Measurements from ENCODE around the gene MAGI2. TPM values are rescaled to one million over a fixed set of nuclear protein-coding genes. Genes with fewer than 3 reads are reported as not detected.

MAGI2 gene
- total and polyA plus RNA-seq, 4 donors: 0.37 to 4.1 (median 1.4) TPM

DNA sequence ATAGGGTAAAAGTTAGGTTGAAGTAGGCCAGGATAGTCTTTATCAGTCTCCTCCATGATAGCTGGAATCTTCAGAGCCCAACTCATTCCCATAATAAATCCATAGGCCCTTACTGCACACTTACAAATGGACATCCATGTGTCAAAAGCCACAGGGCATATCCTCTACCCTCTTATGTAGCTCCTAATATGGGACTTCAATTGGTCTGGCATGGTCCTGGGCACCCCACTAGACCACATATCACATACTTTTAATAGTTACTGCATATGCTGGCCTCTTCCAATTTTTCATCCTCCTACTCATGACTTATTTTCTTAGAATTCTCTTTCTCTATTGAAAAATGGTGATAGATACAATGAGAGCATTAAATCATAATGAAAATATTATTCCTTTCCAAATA, 169.3 kb downstream of the MAGI2 start:
- Histone ChIP-seq H3K27ac (ENCODE audit: low read depth in 1 of 2, low read length in 2 of 2) (no peak overlapping the region), H3K9me3 (ENCODE audit: control insufficient read depth in 4 of 4, low read length in 3 of 4) (no peaks in the 10 kb centered on the region), H3K4me3 (ENCODE audit: low read depth in 1 of 3, low read length in 3 of 3) (no peak overlapping the region), H3K9ac (ENCODE audit: low read depth in 1 of 2, low read length in 2 of 2) (no peak overlapping the region), H3K4me1 (ENCODE audit: control insufficient read depth in 4 of 4, insufficient read depth in 4 of 4, low read length in 3 of 4) (peaks cover 0 to 5% (median 0%) of the 10 kb centered on the region in 4 donors), H3K27me3 (ENCODE audit: control insufficient read depth in 4 of 4, insufficient read depth in 4 of 4, low read length in 3 of 4) (no peaks in the 10 kb centered on the region), H3K36me3 (ENCODE audit: control insufficient read depth in 4 of 4, insufficient read depth in 3 of 4, low read depth in 1 of 4, low read length in 3 of 4) (no peaks in the 10 kb centered on the region)
- TF ChIP-seq SP1 (IDR thresholded peaks at IDR 0.05): no peak
- TF ChIP-seq, protein P1, sequence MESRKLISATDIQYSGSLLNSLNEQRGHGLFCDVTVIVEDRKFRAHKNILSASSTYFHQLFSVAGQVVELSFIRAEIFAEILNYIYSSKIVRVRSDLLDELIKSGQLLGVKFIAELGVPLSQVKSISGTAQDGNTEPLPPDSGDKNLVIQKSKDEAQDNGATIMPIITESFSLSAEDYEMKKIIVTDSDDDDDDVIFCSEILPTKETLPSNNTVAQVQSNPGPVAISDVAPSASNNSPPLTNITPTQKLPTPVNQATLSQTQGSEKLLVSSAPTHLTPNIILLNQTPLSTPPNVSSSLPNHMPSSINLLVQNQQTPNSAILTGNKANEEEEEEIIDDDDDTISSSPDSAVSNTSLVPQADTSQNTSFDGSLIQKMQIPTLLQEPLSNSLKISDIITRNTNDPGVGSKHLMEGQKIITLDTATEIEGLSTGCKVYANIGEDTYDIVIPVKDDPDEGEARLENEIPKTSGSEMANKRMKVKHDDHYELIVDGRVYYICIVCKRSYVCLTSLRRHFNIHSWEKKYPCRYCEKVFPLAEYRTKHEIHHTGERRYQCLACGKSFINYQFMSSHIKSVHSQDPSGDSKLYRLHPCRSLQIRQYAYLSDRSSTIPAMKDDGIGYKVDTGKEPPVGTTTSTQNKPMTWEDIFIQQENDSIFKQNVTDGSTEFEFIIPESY (IDR thresholded peaks at IDR 0.05): no peak
- no peak for TF ChIP-seq NR2F2 (IDR thresholded peaks at IDR 0.05)
- TF ChIP-seq RXRA (IDR thresholded peaks at IDR 0.05): no peak
- no peak for TF ChIP-seq FOXA2 (IDR thresholded peaks at IDR 0.05)
- no peak for TF ChIP-seq RAD21 (IDR thresholded peaks at IDR 0.05)
- no peak for TF ChIP-seq TAF1 (conservative IDR thresholded peaks at IDR 0.05)
- TF ChIP-seq HNF4A (conservative IDR thresholded peaks at IDR 0.05): no peak
- no peak for TF ChIP-seq MAX (IDR thresholded peaks at IDR 0.05)
- TF ChIP-seq EGR1 (IDR thresholded peaks at IDR 0.05; ENCODE audit: low read depth in 2 of 2): no peak
- TF ChIP-seq HNF4G (IDR thresholded peaks at IDR 0.05): no peak
- TF ChIP-seq, protein P2, sequence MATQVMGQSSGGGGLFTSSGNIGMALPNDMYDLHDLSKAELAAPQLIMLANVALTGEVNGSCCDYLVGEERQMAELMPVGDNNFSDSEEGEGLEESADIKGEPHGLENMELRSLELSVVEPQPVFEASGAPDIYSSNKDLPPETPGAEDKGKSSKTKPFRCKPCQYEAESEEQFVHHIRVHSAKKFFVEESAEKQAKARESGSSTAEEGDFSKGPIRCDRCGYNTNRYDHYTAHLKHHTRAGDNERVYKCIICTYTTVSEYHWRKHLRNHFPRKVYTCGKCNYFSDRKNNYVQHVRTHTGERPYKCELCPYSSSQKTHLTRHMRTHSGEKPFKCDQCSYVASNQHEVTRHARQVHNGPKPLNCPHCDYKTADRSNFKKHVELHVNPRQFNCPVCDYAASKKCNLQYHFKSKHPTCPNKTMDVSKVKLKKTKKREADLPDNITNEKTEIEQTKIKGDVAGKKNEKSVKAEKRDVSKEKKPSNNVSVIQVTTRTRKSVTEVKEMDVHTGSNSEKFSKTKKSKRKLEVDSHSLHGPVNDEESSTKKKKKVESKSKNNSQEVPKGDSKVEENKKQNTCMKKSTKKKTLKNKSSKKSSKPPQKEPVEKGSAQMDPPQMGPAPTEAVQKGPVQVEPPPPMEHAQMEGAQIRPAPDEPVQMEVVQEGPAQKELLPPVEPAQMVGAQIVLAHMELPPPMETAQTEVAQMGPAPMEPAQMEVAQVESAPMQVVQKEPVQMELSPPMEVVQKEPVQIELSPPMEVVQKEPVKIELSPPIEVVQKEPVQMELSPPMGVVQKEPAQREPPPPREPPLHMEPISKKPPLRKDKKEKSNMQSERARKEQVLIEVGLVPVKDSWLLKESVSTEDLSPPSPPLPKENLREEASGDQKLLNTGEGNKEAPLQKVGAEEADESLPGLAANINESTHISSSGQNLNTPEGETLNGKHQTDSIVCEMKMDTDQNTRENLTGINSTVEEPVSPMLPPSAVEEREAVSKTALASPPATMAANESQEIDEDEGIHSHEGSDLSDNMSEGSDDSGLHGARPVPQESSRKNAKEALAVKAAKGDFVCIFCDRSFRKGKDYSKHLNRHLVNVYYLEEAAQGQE (IDR thresholded peaks at IDR 0.05): no peak
- no peak for TF ChIP-seq YY1 (IDR thresholded peaks at IDR 0.05)
- TF ChIP-seq ATF3 (IDR thresholded peaks at IDR 0.05): no peak
- no peak for TF ChIP-seq FOXA1 (IDR thresholded peaks at IDR 0.05)
- no peak for TF ChIP-seq JUND (IDR thresholded peaks at IDR 0.05)
- no peak for TF ChIP-seq CTCF (IDR thresholded peaks at IDR 0.05; ENCODE audit: low read depth, low read length, missing input control)
- TF ChIP-seq GABPA (IDR thresholded peaks at IDR 0.05 in 1 of 2, conservative IDR thresholded peaks at IDR 0.05 in 1 of 2): no peak
- no peak for DNase-seq (ENCODE audit: low spot score)

All from liver (tissue), 9 donors.